Measurements from ENCODE around the gene PLXNB3.

GRCh38 chrX:153805436-153805835 is 41.4 kb downstream of the PLXNB3 start:
- TF ChIP-seq CTCF (IDR thresholded peaks at IDR 0.05) (no peak), POLR2A (IDR thresholded peaks at IDR 0.05) (no peak)

Measured in adrenal gland (tissue), 5 donors.